Medulla oblongata (tissue), 1 donor: ENCODE data around the gene TMEM131.
"Not testable (repeated sequence)": the region's sequence is repeated elsewhere in the genome, so short reads cannot be mapped to it uniquely, and the experiment has no call there.

Experiments used
- DNase-seq: peaks from one replicate; pipeline ENCODE4 v3.0.0-alpha.2; 2015; ENCODE audit errors: extremely low spot score

The TMEM131 gene, protein sequence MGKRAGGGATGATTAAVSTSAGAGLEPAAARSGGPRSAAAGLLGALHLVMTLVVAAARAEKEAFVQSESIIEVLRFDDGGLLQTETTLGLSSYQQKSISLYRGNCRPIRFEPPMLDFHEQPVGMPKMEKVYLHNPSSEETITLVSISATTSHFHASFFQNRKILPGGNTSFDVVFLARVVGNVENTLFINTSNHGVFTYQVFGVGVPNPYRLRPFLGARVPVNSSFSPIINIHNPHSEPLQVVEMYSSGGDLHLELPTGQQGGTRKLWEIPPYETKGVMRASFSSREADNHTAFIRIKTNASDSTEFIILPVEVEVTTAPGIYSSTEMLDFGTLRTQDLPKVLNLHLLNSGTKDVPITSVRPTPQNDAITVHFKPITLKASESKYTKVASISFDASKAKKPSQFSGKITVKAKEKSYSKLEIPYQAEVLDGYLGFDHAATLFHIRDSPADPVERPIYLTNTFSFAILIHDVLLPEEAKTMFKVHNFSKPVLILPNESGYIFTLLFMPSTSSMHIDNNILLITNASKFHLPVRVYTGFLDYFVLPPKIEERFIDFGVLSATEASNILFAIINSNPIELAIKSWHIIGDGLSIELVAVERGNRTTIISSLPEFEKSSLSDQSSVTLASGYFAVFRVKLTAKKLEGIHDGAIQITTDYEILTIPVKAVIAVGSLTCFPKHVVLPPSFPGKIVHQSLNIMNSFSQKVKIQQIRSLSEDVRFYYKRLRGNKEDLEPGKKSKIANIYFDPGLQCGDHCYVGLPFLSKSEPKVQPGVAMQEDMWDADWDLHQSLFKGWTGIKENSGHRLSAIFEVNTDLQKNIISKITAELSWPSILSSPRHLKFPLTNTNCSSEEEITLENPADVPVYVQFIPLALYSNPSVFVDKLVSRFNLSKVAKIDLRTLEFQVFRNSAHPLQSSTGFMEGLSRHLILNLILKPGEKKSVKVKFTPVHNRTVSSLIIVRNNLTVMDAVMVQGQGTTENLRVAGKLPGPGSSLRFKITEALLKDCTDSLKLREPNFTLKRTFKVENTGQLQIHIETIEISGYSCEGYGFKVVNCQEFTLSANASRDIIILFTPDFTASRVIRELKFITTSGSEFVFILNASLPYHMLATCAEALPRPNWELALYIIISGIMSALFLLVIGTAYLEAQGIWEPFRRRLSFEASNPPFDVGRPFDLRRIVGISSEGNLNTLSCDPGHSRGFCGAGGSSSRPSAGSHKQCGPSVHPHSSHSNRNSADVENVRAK (N-terminal part only)

DNA sequence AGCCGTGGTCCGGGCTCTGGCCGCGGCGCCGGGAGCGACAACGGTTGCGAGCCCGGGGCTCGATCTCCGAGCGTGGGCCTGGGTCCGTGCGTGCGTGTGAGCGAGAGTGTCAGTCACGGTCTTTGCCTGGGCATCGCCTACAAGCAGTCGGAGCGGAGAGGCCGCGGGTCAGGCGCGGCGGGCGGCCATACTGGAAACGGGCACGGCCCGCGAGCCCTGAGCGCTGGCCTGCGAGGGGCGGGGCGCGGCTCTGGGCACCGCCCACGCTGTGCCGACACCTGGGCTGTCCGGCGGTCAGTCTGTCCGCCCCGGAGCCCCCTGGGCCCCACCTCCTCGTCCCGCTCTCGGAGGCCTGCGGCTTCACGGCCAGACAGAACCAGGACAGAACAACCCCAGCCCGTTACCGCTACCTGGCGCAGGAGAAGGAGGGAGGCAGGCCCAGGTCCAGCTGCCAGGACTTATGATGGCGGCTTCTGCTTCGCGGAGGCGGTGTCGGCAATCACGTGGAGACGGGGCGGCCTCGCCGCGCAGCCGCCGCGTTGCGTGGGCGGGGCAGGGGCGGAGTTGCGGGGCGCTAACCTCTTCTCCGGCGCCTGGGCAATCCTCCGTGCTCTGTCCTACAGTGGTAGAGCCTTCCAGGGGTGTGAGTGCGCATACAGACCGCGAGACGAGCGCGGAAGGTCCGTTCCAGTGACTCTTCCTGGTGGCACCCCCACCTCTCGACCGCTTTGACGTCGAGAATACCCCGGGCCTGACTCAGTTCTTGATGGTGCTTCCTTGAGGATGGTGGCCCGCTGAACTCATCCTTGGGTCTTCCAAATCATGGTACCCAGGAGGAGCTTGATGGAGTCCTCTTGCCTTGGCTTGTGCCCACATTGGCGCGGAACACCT is at the start of gene TMEM131:
TMEM131 (minus strand) TSS at position 215 of the 891 bp plus-strand sequence. CDS start 286 bp downstream, outside the sequence.
- peak; percentile 93 for DNase-seq

DNA sequence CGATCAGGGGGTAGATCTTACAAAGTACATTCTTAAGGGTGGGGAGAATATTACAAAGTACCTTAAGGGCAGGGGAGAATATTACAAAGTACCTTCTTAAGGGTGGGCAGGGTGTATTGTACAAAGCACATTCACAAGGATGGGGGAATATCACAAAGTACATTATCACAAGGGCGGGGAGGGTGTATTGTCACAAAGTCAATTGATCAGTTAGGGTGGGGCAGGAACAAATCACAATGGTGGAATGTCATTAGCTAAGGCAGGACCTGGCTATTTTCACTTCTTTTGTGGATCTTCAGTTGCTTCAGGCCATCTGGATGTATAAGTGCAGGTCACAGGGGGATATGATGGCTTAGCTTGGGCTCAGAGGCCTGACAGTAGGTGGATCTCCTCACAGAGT is 49.0 kb upstream of the TMEM131 start:
- DNase-seq, result not testable (repeated sequence)

DNA sequence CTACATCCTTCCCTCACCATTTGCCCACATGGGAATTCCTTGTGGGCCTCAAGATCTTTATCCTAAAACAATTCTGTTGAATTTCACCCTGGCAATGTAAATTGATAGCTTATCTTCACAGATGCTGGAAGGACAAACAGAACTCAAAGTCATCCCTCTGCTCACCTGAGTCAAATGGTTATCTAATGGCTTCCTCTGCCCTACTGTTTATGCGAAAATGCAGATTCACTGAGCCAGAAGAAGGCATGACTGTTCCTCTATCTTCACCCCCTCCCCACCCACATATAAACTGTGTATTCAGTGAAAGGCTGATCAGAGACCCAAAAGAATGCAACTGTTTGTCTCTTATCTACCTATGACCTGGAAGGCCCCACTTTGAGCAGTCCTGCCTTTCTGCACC is 47.4 kb upstream of the TMEM131 start:
- DNase-seq, result no peak

DNA sequence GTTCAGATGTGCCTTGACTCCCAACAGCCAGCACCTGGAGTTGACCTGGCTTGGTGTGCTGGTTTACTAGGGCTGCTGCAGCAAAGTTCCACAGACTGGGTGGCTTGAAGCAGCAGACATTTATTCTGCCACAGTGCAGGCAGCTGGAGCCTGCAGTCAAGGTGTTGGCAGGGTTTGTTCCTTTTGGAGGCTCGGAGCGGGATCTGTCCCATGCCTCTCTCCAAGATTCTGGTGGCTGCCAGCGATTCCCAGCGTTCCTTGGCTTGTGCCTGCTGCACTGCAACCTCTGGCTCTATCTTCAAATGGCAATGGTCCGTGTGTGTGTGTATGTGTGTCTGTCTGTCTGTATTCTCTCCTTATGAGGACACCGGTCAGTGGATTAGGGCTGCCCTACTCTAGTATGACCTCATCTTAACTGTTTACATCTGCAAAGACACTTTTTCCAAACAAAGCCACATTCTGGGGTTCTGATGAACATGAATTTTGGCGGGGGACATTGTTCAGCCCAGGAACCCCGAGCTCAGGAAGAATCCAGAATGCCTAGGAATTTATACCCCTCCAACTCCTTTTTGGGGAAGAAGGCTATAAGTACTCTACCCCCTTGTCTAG is 44.7 kb upstream of the TMEM131 start:
- no peak for DNase-seq

DNA sequence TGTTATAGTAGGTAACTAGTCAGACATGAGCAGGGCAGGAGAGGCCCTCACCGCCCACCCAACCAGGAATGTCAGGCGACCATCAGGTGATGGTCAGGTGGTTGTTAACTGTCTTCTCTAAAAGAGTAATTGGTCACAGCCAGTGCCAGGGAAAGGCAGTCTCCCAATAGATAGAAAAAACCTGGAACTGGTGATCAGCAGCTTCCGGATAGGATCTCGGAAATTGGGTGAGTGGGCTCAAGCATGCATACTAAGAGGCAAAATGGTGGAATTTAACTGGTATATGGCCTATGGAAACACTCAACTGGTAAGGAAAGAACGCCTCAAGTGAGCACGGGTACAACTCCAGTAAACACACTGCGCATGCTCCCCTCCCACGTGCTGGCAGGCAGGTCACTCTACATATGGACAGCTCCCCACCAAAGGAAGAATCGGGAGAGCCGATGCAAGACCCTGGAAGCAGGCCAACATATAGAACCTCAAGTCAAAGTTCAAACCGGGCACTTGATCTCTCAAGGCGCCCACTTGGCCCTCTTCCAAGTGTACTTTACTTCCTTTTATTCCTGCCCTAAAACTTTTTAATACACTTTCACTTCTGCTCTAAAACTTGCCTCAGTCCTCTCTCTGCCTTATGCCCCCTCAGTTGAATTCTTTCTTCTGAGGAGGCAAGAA is 43.5 kb upstream of the TMEM131 start:
- peak; percentile 55 for DNase-seq

DNA sequence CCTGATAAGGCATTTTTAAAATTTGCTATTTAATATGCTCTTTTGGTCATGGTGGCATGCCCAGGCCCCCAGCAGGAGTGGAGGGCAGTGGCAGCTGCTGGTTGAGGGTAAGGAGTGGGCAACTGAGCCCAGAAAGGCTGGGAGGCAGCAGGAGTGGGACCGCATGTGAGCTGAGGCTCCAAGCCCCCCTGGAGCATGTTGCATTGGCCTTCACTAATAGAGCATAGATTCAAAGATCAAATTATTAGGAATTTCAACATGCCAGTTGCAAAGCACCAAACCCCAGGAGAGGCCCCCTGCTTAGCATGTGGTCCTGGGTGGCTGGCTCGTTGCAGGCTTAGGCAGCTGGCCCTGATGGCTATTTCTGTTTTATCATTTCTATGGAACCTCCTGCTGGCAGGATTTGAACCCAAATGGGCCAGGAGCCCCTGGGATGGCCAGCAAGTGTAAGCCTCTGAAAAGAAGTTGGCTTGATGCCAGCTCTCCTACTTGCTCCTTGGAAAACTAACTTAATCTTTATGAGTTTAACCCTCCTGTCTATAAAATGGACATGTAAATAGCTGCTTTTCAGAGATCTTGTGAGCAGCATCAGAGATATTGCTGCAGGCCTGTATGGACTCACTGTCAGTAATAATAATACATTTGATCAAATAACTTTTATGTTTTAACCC is 42.1 kb upstream of the TMEM131 start:
- DNase-seq, result peak; percentile 11

DNA sequence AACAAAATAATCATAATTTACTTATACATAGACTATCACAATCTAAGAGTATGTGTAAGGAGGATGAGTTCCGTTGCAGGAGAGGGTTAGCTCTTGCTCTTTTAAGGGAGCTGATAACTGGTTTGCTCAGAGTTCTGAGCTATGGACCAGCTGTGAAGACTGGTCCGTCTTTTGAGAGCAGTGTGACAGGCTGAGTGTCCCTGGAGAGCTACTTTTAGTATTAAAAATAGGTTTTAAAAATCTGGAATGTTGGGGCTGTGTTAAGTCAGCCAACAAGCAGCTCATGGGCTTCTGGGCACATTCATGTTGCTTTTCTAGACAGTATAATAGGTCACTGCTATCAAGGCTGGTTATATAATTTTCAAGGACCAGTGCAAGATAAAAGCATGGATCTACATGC is 41.5 kb upstream of the TMEM131 start:
- no peak for DNase-seq

DNA sequence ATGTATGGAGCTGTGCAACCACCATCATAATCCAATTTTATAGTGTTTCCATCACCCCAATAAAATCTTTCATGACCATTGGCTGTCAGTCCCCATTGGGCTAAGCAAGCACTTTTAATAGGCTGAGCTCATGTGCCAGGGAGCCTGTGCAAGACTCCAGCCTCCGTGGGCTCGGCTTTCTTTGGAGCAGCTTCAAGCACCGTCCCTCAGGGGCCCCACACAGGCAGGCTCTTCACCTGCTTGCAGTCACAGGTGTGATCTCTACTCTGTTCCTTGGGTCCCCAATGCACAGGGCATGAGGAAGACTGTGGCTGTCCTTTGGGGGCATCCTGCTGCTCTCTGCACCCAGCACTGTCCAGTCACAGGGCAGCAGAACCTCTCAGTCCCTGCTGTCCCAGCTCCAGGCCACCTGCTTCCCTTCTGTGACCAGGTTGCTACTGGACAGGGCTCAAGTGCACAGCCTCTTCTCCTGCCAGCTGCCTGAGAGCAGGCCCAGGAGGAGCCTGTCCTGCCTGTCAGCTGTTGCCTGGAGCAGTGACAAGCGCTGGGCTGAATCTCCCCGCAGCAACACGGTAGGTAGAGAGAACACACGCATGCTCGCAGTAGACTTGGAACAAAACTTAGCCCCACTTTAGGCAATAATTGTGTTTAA is 40.7 kb upstream of the TMEM131 start:
- peak; percentile 33 for DNase-seq

DNA sequence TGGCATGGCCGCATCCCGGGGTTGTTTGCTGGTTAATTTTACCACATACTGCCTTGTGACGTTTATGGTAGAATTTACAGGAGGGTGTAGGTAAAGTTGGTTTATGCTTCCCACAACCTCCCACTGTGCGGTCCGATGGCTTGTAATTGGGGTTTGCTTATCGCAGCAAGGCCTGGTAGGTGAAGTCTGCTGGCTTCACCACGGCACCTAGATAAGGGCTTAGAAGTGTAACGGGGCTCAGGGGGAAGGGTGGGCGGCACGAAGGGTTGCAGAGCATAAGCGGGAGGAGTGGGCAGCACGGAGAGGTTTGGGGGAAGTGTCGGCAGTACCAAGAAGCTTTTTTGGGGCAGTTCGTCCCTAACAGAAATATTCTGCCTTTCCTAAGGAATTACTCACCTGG is 39.0 kb upstream of the TMEM131 start:
- no peak for DNase-seq

DNA sequence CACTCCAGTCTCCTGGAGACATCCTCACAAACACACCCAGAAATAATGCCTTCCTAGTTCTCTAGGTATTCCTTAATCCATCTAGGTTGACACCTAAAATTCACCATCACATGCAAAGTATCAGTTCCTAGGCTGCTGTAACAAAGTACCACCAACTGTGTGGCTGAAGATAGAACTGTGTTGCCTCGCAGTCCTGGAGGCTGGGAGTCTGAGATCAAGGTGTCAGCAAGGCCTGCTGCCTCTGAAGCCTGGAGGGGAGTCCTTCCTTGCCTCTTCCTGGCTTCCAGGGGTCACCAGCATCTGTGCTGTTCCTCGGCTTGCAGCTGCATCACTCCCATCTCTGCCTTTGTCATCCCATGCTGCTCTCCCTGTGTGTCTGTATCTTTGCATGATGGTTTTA is 36.3 kb upstream of the TMEM131 start:
- no peak for DNase-seq

DNA sequence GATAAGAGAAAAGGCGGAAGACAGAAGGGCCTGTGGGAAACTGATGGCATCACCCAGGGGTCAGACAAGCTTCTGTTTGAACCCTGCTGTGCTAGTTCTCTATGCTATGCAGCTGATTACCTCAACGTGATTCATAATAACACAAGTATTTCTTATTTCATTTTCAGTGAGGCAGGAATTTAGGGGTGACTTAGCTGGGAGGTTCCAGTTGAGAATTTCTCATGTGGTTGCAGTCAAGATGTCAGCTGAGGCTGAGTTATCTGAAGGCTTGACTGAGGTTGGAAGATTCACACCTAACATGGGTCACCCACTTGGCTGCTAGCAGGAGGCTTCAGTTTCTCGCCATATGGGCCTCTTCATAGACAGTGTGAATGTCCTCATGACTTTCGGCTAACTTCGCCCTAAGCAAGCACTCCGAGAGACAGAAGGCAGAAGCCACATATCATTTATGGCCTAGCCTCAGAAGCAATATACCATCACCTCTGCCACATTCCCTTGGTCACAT is 34.0 kb upstream of the TMEM131 start:
- no peak for DNase-seq

DNA sequence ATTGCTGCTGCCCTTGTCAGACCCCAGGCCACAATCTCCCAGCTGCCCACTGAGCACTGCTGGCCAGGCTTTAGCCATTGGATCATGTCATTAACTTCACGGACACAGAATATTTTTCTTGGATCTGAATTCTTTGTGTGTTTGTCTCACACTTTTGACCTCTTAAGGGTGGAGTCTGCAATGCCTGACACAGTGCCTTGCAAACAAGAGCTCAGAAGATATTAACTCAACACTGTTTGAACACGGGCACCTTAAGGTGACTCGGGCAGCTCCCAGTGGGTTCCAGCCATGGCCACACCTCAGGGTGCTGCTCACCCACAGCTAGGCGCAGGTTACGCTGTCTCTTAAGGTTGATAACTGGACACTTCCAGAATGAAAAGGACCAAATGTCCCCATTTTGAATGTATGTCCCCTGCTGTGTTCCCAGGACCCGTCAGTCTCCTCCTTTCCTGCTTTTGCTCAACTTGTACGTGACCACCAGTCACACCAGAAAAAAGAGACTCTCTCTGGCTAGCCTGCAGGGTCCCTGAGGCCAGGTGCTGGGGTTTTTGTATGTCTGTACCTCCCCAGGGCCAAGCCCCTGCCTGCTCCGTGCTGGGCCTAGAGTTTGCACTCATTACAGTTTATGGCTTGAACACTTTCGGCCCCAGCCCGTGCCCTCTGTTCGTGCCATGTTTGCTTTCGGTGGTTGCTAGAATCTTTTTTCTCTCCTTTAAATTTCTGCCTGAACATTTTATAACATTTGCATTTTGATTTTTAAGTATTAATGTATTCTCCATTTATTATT is 33.4 kb upstream of the TMEM131 start:
- no peak for DNase-seq

DNA sequence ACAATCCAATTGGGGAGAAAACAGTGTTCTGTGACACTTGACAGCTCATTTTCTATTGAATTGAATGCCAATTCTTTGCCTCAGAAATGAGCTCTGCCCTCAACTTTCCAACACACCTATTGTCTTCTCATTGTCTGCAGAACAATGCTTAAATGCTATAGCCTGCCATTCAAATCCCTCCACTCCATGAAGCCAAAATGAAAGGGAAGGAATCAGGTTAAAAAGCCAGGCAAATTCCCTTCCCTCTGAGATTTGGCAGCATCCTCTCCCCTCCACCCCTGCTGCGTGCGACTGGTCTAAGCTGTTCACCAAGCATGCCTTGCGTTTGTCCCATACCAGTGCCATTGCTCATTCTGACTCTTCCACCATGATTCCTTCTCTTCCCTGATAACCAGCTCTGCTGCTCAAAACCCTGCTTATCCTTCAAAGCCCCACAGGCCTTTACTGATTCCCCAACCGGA is 32.4 kb upstream of the TMEM131 start:
- no peak for DNase-seq

DNA sequence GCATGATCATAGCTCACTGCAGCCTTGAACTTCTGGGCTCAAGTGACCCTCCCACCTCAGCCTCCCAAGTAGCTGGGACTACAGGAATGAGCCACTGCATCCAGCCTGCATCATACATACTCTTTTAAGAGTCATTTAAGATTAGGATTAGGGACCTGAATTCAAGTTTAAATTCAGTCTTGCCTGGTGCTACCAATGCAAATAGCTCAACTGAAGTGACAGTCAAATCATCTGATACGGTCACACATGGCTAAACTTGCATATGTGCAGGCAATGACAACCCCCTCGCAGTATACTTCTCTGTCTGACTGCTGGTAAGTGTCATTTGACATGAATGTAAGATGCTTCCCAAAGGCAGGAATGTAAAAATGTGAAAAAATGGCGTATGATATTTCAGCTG is 31.8 kb upstream of the TMEM131 start:
- no peak for DNase-seq

DNA sequence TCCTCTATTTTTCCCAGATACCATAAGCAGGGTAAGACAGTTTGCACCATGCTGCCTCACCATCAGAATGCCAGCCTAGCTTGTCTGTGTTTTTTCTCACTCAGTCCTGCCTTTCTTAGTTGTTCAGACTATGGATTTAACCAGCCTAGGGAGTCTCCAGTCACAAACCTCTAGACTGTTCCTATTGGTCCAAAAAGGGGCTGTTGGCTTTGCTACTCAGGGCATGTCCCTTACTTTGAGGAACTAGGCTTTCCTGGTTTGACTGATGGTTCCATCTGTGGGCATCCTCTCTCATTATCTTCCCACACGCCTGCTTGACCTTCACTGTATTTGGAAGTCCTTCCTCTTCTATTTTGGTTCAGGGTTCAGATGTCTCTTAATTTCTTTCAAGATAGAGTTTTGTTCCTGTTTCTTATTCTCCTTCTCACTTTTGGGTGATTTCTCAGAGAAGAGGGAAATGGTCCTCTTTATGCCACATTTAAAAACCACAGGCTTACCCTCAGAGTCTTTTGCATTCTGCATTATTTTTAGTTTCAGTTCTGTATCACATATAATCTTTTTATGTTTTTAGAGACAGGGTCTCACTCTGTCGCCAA is 31.3 kb upstream of the TMEM131 start:
- DNase-seq, result peak; percentile 87

DNA sequence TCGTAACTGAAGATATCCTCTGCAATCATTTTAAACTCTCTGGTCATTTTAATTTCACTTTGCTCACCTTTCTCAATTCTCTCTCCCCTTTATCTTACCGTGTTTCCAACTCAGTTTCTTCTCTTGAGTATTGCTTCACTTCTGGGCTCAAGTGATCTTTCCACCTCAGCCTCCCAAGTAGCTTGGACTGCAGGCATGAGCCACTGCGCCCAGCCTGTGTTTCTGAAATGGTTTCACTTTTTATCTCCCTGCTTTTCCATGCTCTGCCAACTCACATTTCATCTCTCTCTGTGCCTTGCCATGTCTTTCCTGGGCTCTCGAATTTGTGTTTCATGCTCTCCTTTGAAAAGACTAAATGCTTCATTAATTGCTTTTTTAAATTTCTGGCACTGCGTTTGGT is 30.5 kb upstream of the TMEM131 start:
- peak; percentile 8 for DNase-seq

DNA sequence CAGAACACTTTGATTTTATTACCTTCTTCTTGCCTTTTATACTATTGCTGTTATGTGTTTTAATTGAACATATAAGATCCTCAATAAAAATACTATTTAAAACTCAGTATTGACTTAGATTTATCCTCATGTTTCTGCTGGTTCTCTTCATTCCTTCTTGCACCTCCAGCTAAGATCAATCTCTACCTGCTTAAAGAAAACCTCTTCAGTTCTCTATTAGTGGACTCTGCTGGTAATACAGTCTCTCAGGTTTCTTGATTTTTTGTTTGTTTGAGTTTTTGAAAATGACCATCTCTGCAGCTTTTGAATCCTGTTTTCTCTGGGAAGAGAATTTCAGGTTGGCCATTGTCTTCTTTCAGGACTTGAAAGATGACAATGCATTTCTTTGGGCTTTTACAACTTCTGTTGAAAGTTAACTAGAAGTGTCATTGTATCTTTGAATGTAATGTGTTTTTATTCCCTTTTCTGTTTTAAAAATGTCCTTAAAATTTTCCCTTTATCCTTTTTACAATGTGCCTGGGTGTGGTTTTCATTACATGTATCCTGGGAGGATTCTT is 29.8 kb upstream of the TMEM131 start:
- no peak for DNase-seq
